Lower lobe of right lung (tissue), 2 donors: ENCODE data around the gene RALA. TPM values are rescaled to one million over a fixed set of nuclear protein-coding genes. Genes with fewer than 3 reads are reported as not detected.
"Not testable (repeated sequence)": the region's sequence is repeated elsewhere in the genome, so short reads cannot be mapped to it uniquely, and the experiment has no call there.

Experiments
- ATAC-seq, 2 donors: fragments of 200-7000 bp; cut with Tn5 transposase; one replicate each; pipeline ENCODE4 v1.9.1; 2020 to 2022; ENCODE audit warnings: mild to moderate bottlenecking in 2 of 2, moderate library complexity in 2 of 2
- DNase-seq: peaks from one replicate; pipeline ENCODE4 v3.0.0-alpha.2; 2020
- H3K27ac ChIP-seq: fragments of 200-600 bp; one replicate; pipeline ENCODE4 v1.8.0; 2022
- H3K27me3 ChIP-seq: fragments of 200-600 bp; one replicate; pipeline ENCODE4 v1.8.0; 2022; ENCODE audit warnings: low read depth
- H3K36me3 ChIP-seq: fragments of 200-600 bp; one replicate; pipeline ENCODE4 v1.8.0; 2022; ENCODE audit warnings: mild to moderate bottlenecking
- H3K4me1 ChIP-seq: fragments of 200-600 bp; one replicate; pipeline ENCODE4 v1.8.0; 2022
- H3K4me3 ChIP-seq: fragments of 200-600 bp; one replicate; pipeline ENCODE4 v1.8.0; 2022; ENCODE audit warnings: mild to moderate bottlenecking
- H3K9me3 ChIP-seq: fragments of 200-600 bp; one replicate; pipeline ENCODE4 v1.8.0; 2022
- CTCF ChIP-seq: fragments of 200-600 bp; IDR thresholded peaks from one replicate; pipeline ENCODE4 v1.8.0; 2022; ENCODE audit warnings: antibody characterized with exemption, mild to moderate bottlenecking
- intact Hi-C: fragments of 100-400 bp; cut with DNase I; formaldehyde crosslinking; loops from one replicate; pipeline ENCODE4 v1.11.0; 2022
- total RNA-seq: library from RNA; stranded (reverse); fragmentation: NEBNext Ultra II Directional; extraction: Animal tissue kit (Norgen Biotek cat#: 25700); gene quantifications from one replicate; pipeline ENCODE4 v1.2.1, GENCODE V29; 2021
- donor health status: DM: no; HTN: yes; CAD: no; lungs with severe emphysema.

Gene RALA
- total RNA-seq, 1 donor from 2014 or later, result 48.0 TPM

DNA sequence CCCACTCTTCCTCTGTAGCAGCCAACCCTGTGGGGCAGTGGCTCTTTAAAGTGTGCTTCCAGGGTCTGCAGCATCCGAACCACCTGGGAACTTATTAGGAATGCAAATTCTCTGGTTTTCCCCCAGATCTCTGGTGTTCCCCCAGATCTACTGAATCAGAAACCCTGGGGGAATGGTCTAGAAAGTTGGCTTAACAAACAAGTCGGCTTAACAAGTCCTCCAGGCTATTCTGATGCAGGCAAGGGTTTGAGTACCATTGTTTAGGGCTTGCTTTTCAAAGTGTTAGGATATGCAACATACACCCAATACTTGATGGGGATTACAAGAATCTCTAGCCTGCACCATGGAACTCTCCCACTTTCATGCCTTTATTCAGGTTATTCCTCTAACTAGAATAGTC, 126.3 kb downstream of the RALA start:
- ATAC-seq (no peak), DNase-seq (no peak)
- Histone ChIP-seq H3K9me3 (no peaks in the 10 kb centered on the region), H3K4me3 (no peak overlapping the region), H3K27me3 (no peaks in the 10 kb centered on the region), H3K36me3 (no peaks in the 10 kb centered on the region), H3K4me1 (peaks cover 8% of the 10 kb centered on the region), H3K27ac (no peak overlapping the region)
- intact Hi-C loops, result no loop called here
- TF ChIP-seq CTCF, result no peak

- Histone ChIP-seq H3K4me3 (no peak overlapping the region), H3K27me3 (no peaks in the 10 kb centered on the region), H3K27ac (no peak overlapping the region), H3K9me3 (no peaks in the 10 kb centered on the region), H3K4me1 (peaks cover 11% of the 10 kb centered on the region), H3K36me3 (no peaks in the 10 kb centered on the region)
- intact Hi-C loops, result no loop called here
- DNase-seq (no peak), ATAC-seq (no peak)
- TF ChIP-seq CTCF, result no peak
Observed at GRCh38 chr7:39750253-39751077, 127.1 kb downstream of the RALA start.

DNA sequence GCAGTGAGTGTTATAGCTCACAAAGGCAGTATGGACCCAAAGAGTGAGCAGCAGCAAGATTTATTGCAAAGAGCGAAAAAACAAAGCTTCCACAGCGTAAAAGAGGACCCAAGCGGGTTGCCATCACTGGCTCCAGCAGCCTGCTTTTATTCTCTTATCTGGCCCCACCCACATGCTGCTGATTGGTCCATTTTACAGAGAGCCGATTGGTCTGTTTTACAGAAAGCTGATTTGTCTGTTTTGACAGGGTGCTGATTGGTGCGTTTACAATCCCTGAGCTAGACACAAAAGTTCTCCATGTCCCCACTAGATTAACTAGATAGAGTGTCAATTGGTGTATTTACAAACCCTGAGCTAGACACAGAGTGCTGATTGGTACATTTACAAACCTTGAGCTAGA, 129.9 kb downstream of the RALA start:
- H3K27me3 ChIP-seq, H3K27ac ChIP-seq, H3K4me3 ChIP-seq, H3K36me3 ChIP-seq, ATAC-seq, intact Hi-C loops, H3K9me3 ChIP-seq, DNase-seq: not testable (repeated sequence)
- peaks cover 11% of the 10 kb centered on the region for H3K4me1 ChIP-seq

DNA sequence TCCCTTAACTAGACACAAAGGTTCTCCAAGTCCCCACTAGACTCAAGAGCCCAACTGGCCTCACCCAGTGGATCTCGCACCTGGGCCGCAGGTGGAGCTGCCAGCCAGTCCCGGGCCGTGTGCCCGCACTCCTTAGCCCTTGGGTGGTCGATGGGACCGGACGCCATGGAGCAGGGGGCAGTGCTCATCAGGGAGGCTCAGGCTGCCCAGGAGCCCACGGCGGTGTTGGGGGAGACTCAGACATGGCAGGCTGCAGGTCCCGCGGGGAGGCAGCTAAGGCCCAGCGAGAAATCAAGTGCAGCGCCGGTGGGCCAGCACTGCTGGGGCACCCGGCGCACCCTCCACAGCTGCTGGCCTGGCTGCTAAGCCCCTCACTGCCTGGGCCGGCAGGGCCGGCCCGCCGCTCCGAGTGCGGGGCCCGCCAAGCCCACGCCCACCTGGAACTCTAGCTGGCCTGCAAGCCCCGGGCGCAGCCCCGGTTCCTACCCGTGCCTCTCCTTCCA, 130.5 kb downstream of the RALA start:
- no peaks in the 10 kb centered on the region for H3K9me3 ChIP-seq
- DNase-seq, result no peak
- no peak for ATAC-seq
- H3K36me3 ChIP-seq, result no peaks in the 10 kb centered on the region
- H3K27me3 ChIP-seq, result no peaks in the 10 kb centered on the region
- intact Hi-C loops, result no loop called here
- peaks cover 11% of the 10 kb centered on the region for H3K4me1 ChIP-seq
- H3K27ac ChIP-seq, result peak overlapping the region; percentile 25
- no peak for TF ChIP-seq CTCF
- H3K4me3 ChIP-seq, result no peak overlapping the region

DNA sequence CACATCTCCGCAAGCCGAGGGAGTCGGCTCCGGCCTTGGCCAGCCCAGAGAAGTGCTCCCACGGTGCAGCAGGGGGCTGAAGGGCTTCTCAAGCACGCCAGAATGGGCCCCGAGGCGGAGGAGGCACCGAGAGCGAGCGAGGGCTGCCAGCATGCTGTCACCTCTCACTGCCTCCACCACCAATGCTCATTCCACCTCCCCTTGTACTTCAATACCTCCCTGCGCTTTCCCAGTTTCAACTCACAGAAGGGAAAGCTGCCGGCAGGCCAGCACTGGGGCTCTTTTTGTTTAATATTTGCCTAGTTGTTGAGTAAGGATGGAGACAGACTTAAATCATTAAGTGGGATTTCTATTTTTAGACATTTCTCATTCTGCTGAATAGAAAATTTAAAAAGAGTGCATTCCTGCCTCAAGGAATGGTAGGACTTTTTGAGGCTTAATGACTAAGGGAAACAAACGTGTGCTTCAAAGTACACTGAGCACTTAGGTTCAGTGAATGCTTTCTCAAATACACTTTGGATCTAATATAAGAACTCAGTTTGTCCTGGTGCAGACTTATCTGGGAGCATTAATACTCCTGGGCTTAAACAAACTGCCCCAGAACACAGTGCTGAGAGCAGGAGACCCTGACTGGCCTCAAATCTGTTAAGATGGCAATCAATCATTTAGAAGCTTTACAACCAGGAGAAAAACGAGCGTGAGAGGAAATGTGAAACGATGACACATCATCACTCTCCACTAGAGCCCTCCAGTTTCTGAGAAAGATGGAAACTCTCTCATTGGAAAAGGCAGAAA, 131.2 kb downstream of the RALA start:
- DNase-seq (peak; percentile 47), ATAC-seq (peak; percentile 65 to 76)
- H3K9me3 ChIP-seq, result no peaks in the 10 kb centered on the region
- no peaks in the 10 kb centered on the region for H3K36me3 ChIP-seq
- H3K27ac ChIP-seq, result peak overlapping the region; percentile 25
- intact Hi-C loops, result no loop called here
- TF ChIP-seq CTCF, result no peak
- H3K4me1 ChIP-seq, result peaks cover 11% of the 10 kb centered on the region
- H3K27me3 ChIP-seq, result no peaks in the 10 kb centered on the region
- H3K4me3 ChIP-seq, result no peak overlapping the region

- Histone ChIP-seq H3K27ac (no peak overlapping the region), H3K4me1 (peaks cover 11% of the 10 kb centered on the region), H3K9me3 (no peaks in the 10 kb centered on the region), H3K27me3 (no peaks in the 10 kb centered on the region), H3K4me3 (no peak overlapping the region), H3K36me3 (no peaks in the 10 kb centered on the region)
- TF ChIP-seq CTCF, result no peak
- intact Hi-C loops, result no loop called here
- ATAC-seq, result no peak
- no peak for DNase-seq
Observed at GRCh38 chr7:39757604-39758003, 134.2 kb downstream of the RALA start.
